K562 (cell line): ENCODE results near the gene ADGRA1. TPM values are rescaled to one million over a fixed set of nuclear protein-coding genes. Genes with fewer than 3 reads are reported as not detected.

Experiments used
- ATAC-seq: fragments of 200-7000 bp; cut with Tn5 transposase; 3 replicates; pipeline ENCODE4 v1.9.1; 2020; ENCODE audit warnings: moderate library complexity
- BruUV-seq: library from RNA; stranded (reverse); fragments of 400-500 nt; replicated peaks from 2 replicates; lab custom pipeline; 2021; lab: Mats Ljungman, UMichigan
- CTCF ChIA-PET: fragments of 300-600 bp; formaldehyde crosslinking; extraction: SDS; loops from one replicate; lab custom pipeline; 2021; ENCODE audit warnings: low intra/inter-chr PET ratio; lab: Yijun Ruan, JAX
- POLR2A ChIA-PET: fragments of 300-600, 350-650 bp; sonication (Branson Sonifier 250); formaldehyde crosslinking; extraction: SDS; loops from one replicate; lab custom pipeline; 2021; ENCODE audit warnings: antibody characterized with exemption, inconsistent platforms; lab: Yijun Ruan, JAX
- DNase-seq, 4 experiments: peaks; one replicate each; pipeline versions ENCODE4 v3.0.0 to v3.0.0-alpha.2; 2011 to 2018; ENCODE audit warnings: low spot score in 3 of 4, mixed read lengths in 3 of 4; ENCODE audit errors: extremely low read depth in 1 of 4
- FAIRE-seq: peaks from 2 replicates; lab custom pipeline; 2011; peaks lifted over from hg19 to GRCh38; lab: Jason Lieb, UNC
- H2AFZ ChIP-seq: 2 replicates; pipeline ENCODE4 v1.6.0; 2011; ENCODE audit warnings: low read depth, low read length, control low read depth, inconsistent platforms
- H3K27ac ChIP-seq: fragments of 200-600 bp; 3 replicates; pipeline ENCODE4 v1.8.0; 2011; ENCODE audit warnings: low read depth, mild to moderate bottlenecking, control low read depth, inconsistent platforms, low read length, moderate library complexity, mixed read lengths; ENCODE audit errors: extremely low read depth
- H3K27me3 ChIP-seq, 2 experiments: fragments of 300-600 bp in 1 of 2; 2 replicates in 1 of 2; 3 replicates in 1 of 2; pipeline versions ENCODE4 v1.6.0 to v1.8.0; 2011; ENCODE audit warnings: inconsistent platforms in 2 of 2, low read length in 2 of 2, mild to moderate bottlenecking in 1 of 2, mixed read lengths in 1 of 2, moderate library complexity in 1 of 2; ENCODE audit not compliant: control insufficient read depth in 2 of 2, insufficient read depth in 2 of 2
- H3K36me3 ChIP-seq: fragments of 300-600 bp; 3 replicates; pipeline ENCODE4 v1.8.0; 2011; ENCODE audit warnings: mild to moderate bottlenecking, low read length, inconsistent platforms; ENCODE audit not compliant: control insufficient read depth, insufficient read depth
- H3K4me1 ChIP-seq, 2 experiments: fragments of 200-600 bp in 1 of 2; replicated peaks in 1 of 2; 2 replicates in 1 of 2; 3 replicates in 1 of 2; pipeline versions ENCODE4 v1.5.1 to v1.8.0; 2011; ENCODE audit warnings: inconsistent platforms in 2 of 2, low read length in 2 of 2, mild to moderate bottlenecking in 1 of 2, mixed read lengths in 1 of 2, moderate library complexity in 1 of 2; ENCODE audit not compliant: control insufficient read depth in 2 of 2, insufficient read depth in 2 of 2
- H3K4me2 ChIP-seq: 2 replicates; pipeline ENCODE4 v1.6.1; 2011; ENCODE audit warnings: low read length, control low read depth, inconsistent platforms, mixed read lengths; ENCODE audit not compliant: insufficient read depth
- H3K4me3 ChIP-seq: fragments of 200-600 bp; sonication (generic), shearing (Covaris generic); 2 replicates; pipeline ENCODE4 v1.5.1; 2016; ENCODE audit warnings: control low read depth, inconsistent platforms
- H3K79me2 ChIP-seq: fragments of 200-600 bp; 3 replicates; pipeline ENCODE4 v1.8.0; 2011; ENCODE audit warnings: low read length, inconsistent platforms; ENCODE audit not compliant: control insufficient read depth, insufficient read depth
- H3K9ac ChIP-seq, 2 experiments: 2 replicates each; pipeline versions ENCODE4 v1.6.0 to v1.6.1; 2011; ENCODE audit warnings: low read depth in 2 of 2, low read length in 2 of 2, control low read depth in 1 of 2, inconsistent platforms in 1 of 2, mild to moderate bottlenecking in 1 of 2, mixed read lengths in 1 of 2; ENCODE audit not compliant: insufficient read depth in 1 of 2
- H3K9me1 ChIP-seq: one replicate; pipeline ENCODE4 v1.6.0; 2011; ENCODE audit warnings: inconsistent platforms, mild to moderate bottlenecking, low read length, moderate library complexity; ENCODE audit not compliant: control insufficient read depth, insufficient read depth
- H3K9me3 ChIP-seq: replicated peaks from 2 replicates; pipeline ENCODE4 v1.5.1; 2011; ENCODE audit warnings: low read depth, low read length, inconsistent platforms; ENCODE audit not compliant: control insufficient read depth, insufficient read depth
- H4K20me1 ChIP-seq: replicated peaks from 2 replicates; pipeline ENCODE4 v1.6.1; 2011; ENCODE audit warnings: low read length, inconsistent platforms, mixed read lengths; ENCODE audit not compliant: control insufficient read depth, insufficient read depth
- CBFB ChIP-seq: sonication (generic); formaldehyde crosslinking; IDR thresholded peaks from 2 replicates; pipeline ENCODE4 v1.4.0; 2020; ENCODE audit warnings: mild to moderate bottlenecking, missing genetic modification reagents
- CGGBP1 ChIP-seq: fragments of 250-450 bp; sonication (Bioruptor Pico); IDR thresholded peaks from 2 replicates; pipeline ENCODE4 v1.9.0; 2021; ENCODE audit warnings: mild to moderate bottlenecking
- CXXC5 ChIP-seq: fragments of 250-450 bp; sonication (Bioruptor Pico); IDR thresholded peaks from 2 replicates; pipeline ENCODE4 v1.8.0; 2022; ENCODE audit warnings: inconsistent platforms, mild to moderate bottlenecking, moderate library complexity
- HNRNPUL1 ChIP-seq: fragments of 200-400 bp; formaldehyde crosslinking; IDR thresholded peaks from 2 replicates; pipeline ENCODE4 v1.6.1; 2017; ENCODE audit warnings: low read length
- IRF1 ChIP-seq: sonication (generic); formaldehyde crosslinking; IDR thresholded peaks from 2 replicates; pipeline ENCODE4 v1.8.0; 2022; ENCODE audit warnings: missing genetic modification reagents, mild to moderate bottlenecking, borderline replicate concordance
- JUN ChIP-seq, 2 experiments: sonication (generic) in 1 of 2; formaldehyde crosslinking in 1 of 2; IDR thresholded peaks; 2 replicates each; pipeline versions ENCODE4 v1.6.1 to v1.8.0; 2012 to 2022; ENCODE audit warnings: borderline replicate concordance in 2 of 2, mild to moderate bottlenecking in 2 of 2, improper control_type of control experiment in 1 of 2, low read depth in 1 of 2, low read length in 1 of 2, missing genetic modification reagents in 1 of 2
- KLF6 ChIP-seq: fragments of 250-450 bp; sonication (Bioruptor Pico); IDR thresholded peaks from 2 replicates; pipeline ENCODE4 v1.4.0; 2020; ENCODE audit warnings: mild to moderate bottlenecking, moderate library complexity, borderline replicate concordance
- MAZ ChIP-seq, 2 experiments: fragments of 450-650 bp in 1 of 2; sonication (generic) in 1 of 2; formaldehyde crosslinking; IDR thresholded peaks in 1 of 2; conservative IDR thresholded peaks in 1 of 2; 2 replicates each; pipeline versions ENCODE4 v1.4.0 to v1.5.0; 2020; ENCODE audit warnings: mild to moderate bottlenecking in 1 of 2, missing genetic modification reagents in 1 of 2
- NR2F6 ChIP-seq: fragments of 450-650 bp; formaldehyde crosslinking; IDR thresholded peaks from 2 replicates; pipeline ENCODE4 v1.4.0; 2020; ENCODE audit warnings: mild to moderate bottlenecking
- OTX1 ChIP-seq: fragments of 450-650 bp; formaldehyde crosslinking; IDR thresholded peaks from 2 replicates; pipeline ENCODE4 v1.4.0; 2022; ENCODE audit warnings: mild to moderate bottlenecking
- RAD51 ChIP-seq: fragments of 450-650 bp; IDR thresholded peaks from 2 replicates; pipeline ENCODE4 v1.7.1; 2016; ENCODE audit warnings: low read depth, mild to moderate bottlenecking, borderline replicate concordance
- SRSF3 ChIP-seq: fragments of 200-400 bp; formaldehyde crosslinking; IDR thresholded peaks from 2 replicates; pipeline ENCODE4 v1.6.1; 2016; ENCODE audit warnings: mild to moderate bottlenecking, low read length, moderate library complexity; ENCODE audit not compliant: insufficient read depth
- ZBTB8A ChIP-seq: fragments of 450-650 bp; IDR thresholded peaks from 2 replicates; pipeline ENCODE4 v1.6.1; 2018; ENCODE audit warnings: mild to moderate bottlenecking, moderate library complexity; ENCODE audit not compliant: partially characterized antibody
- ZNF324 ChIP-seq: fragments of 250-450 bp; sonication (Bioruptor Pico); IDR thresholded peaks from 2 replicates; pipeline ENCODE4 v1.4.0; 2020; ENCODE audit warnings: mild to moderate bottlenecking
- ZNF561 ChIP-seq: fragments of 450-650 bp; formaldehyde crosslinking; conservative IDR thresholded peaks from 2 replicates; pipeline ENCODE4 v1.4.0; 2020; ENCODE audit warnings: mild to moderate bottlenecking, moderate library complexity
- WGBS: fragments of 100-300 bp; shearing (Covaris generic); methylation state at CpG from one replicate; pipeline ENCODE4 v1.1.6; 2016; ENCODE audit warnings: low coverage, mixed read lengths; ENCODE audit not compliant: insufficient coverage; ENCODE audit errors: missing lambda C conversion rate; 5-methylcytosine and 5-hydroxymethylcytosine counted together
- in situ Hi-C: fragments of 300-500 bp; cut with MboI; formaldehyde crosslinking; loops from 4 replicates; pipeline ENCODE4 v1.15.0; 2018; ENCODE audit warnings: inconsistent platforms, mixed read lengths
- intact Hi-C: fragments of 100-400 bp; cut with micrococcal nuclease; formaldehyde crosslinking; loops from 2 replicates; pipeline ENCODE4 v1.14.2; 2022
- polyA plus RNA-seq, 8 experiments: library from polyadenylated mRNA; depleted of rRNA in 4 of 8; stranded (reverse) in 5 of 8; unstranded in 3 of 8; fragments of >200 nt; fragmentation: Nextera tagmentation in 2 of 8; fragmentation: Illumina TruSeq in 1 of 8; extraction: Ambion mirVana in 2 of 8; extraction: Trizol in 1 of 8; gene quantifications; 2 replicates each; pipeline versions ENCODE4 v1.2.1 to v1.2.3, GENCODE V29; 2011 to 2014; ENCODE audit warnings: inconsistent platforms in 1 of 8, missing spikeins in 1 of 8
- total RNA-seq, 7 experiments: library from RNA; depleted of rRNA in 6 of 7; stranded (reverse); fragments of >200 nt in 6 of 7; fragmentation: Illumina TruSeq in 2 of 7; extraction: Trizol in 2 of 7; gene quantifications; 2 replicates each; pipeline versions ENCODE4 v1.2.1 to v1.2.3, GENCODE V29; 2011 to 2021; ENCODE audit warnings: low replicate concordance in 1 of 7
- TF ChIP-seq, protein P1 (sequence below): fragments of 450-650 bp; IDR thresholded peaks from 2 replicates; pipeline ENCODE4 v1.7.0; 2016; ENCODE audit warnings: borderline replicate concordance

The ADGRA1 gene
- total and polyA plus RNA-seq, 9 of the 15 experiments (the other 6 are each of a cell fraction or from before 2014, with no cell fraction given) = not detected

DNA sequence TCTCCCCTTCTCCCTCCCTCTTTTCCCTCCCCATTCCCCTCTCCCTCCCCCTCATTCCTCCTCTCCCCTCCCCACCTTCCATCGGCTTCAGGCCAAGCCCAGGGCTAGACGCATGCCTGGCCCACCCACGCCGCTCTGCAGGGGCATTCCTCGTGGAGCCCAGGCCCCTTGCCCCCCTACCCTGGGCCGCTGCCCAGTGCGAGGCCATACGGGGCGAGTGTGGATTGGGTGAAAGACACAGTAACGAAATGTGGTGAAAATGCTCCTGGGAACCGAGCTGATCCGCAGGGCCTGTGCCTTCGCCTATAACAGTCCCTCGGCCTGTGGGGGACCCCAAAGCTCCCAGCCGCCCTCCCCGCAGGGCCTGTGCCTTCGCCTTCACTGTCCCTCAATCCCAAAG lies 28.3 kb downstream of the ADGRA1 start:
- in situ Hi-C loops = loop anchor here (25.0 kb wide), 1 partner anchor 454 kb away; no protein-coding TSS in a partner anchor
- no peak overlapping the region for H3K9ac ChIP-seq
- H3K4me2 ChIP-seq = no peak overlapping the region
- H3K36me3 ChIP-seq = no peaks in the 10 kb centered on the region
- intact Hi-C loops = no loop called here
- H2AFZ ChIP-seq = no peak overlapping the region
- H4K20me1 ChIP-seq = no peaks in the 10 kb centered on the region
- H3K79me2 ChIP-seq = no peaks in the 10 kb centered on the region
- FAIRE-seq (no peak), DNase-seq (no peak), ATAC-seq (no peak)
- H3K27me3 ChIP-seq = peaks cover 0 to 8% of the 10 kb centered on the region in 2 experiments; a peak in 2 of 5 replicates
- no peaks in the 10 kb centered on the region for H3K4me1 ChIP-seq
- ChIA-PET POLR2A (no interaction called here), CTCF (no interaction called here)
- TF ChIP-seq RAD51 (no peak), CXXC5 (no peak), ZNF561 (no peak), CGGBP1 (no peak), ZBTB8A (no peak), IRF1 (no peak), MAZ (CRISPR knock-in tag; conservative IDR thresholded peaks at IDR 0.05 in 1 of 2, IDR thresholded peaks at IDR 0.05 in 1 of 2) (no peak), KLF6 (no peak), SRSF3 (no peak), CBFB (no peak), ZNF324 (CRISPR knock-in tag) (no peak), NR2F6 (CRISPR knock-in tag) (no peak), JUN (IDR thresholded peaks at IDR 0.05; ENCODE audit: borderline replicate concordance, low read depth, low read length) (no peak), JUN (CRISPR knock-in tag; IDR thresholded peaks at IDR 0.05; ENCODE audit: borderline replicate concordance) (no peak), HNRNPUL1 (no peak), OTX1 (no peak)
- TF ChIP-seq, protein P1, sequence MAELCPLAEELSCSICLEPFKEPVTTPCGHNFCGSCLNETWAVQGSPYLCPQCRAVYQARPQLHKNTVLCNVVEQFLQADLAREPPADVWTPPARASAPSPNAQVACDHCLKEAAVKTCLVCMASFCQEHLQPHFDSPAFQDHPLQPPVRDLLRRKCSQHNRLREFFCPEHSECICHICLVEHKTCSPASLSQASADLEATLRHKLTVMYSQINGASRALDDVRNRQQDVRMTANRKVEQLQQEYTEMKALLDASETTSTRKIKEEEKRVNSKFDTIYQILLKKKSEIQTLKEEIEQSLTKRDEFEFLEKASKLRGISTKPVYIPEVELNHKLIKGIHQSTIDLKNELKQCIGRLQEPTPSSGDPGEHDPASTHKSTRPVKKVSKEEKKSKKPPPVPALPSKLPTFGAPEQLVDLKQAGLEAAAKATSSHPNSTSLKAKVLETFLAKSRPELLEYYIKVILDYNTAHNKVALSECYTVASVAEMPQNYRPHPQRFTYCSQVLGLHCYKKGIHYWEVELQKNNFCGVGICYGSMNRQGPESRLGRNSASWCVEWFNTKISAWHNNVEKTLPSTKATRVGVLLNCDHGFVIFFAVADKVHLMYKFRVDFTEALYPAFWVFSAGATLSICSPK = no peak
- H3K27ac ChIP-seq = no peak overlapping the region
- H3K9me3 ChIP-seq = no peaks in the 10 kb centered on the region
- 0% methylated on average over 4 of the region's 17 CpGs for WGBS
- BruUV-seq = no TSS peak
- no peaks in the 10 kb centered on the region for H3K9me1 ChIP-seq
- no peak overlapping the region for H3K4me3 ChIP-seq
